GM18505 (cell line): Measurements from ENCODE around the gene DOLPP1.

Source experiments
- ATAC-seq: cut with Tn5 transposase; IDR thresholded peaks from one replicate; pipeline ENCODE4 v1.9.1; 2021; ENCODE audit not compliant: unreplicated experiment
- POLR2A ChIP-seq: IDR thresholded peaks from 4 replicates; pipeline ENCODE4 v1.6.1; 2011; ENCODE audit warnings: borderline replicate concordance; ENCODE audit not compliant: insufficient read depth, insufficient read length; ENCODE audit errors: extremely low read depth

The DOLPP1 gene

GRCh38 chr9:129137292-129138143 is 56.6 kb downstream of the DOLPP1 start:
- no peak for ATAC-seq
- TF ChIP-seq POLR2A = no peak

GRCh38 chr9:129138144-129138462 is 57.2 kb downstream of the DOLPP1 start:
- no peak for TF ChIP-seq POLR2A
- no peak for ATAC-seq

GRCh38 chr9:129138476-129139232 is 57.7 kb downstream of the DOLPP1 start:
- ATAC-seq = no peak

GRCh38 chr9:129139233-129139992 is 58.5 kb downstream of the DOLPP1 start:
- ATAC-seq = no peak

More at GRCh38 chr9:129138476-129139232, 57.7 kb downstream of the DOLPP1 start:
- TF ChIP-seq POLR2A = no peak

GRCh38 chr9:129139993-129140396 is 59.1 kb downstream of the DOLPP1 start:
- TF ChIP-seq POLR2A = peak; percentile 44
- ATAC-seq = peak; percentile 43

More at GRCh38 chr9:129139233-129139992, 58.5 kb downstream of the DOLPP1 start:
- no peak for TF ChIP-seq POLR2A
